ENCODE results near the gene FGF18. TPM values are rescaled to one million over a fixed set of nuclear protein-coding genes. Genes with fewer than 3 reads are reported as not detected.

FGF18 gene
- total and polyA plus RNA-seq, 5 experiments from 2014 or later, result 0.38 to 0.42 TPM; not detected in 3

DNA sequence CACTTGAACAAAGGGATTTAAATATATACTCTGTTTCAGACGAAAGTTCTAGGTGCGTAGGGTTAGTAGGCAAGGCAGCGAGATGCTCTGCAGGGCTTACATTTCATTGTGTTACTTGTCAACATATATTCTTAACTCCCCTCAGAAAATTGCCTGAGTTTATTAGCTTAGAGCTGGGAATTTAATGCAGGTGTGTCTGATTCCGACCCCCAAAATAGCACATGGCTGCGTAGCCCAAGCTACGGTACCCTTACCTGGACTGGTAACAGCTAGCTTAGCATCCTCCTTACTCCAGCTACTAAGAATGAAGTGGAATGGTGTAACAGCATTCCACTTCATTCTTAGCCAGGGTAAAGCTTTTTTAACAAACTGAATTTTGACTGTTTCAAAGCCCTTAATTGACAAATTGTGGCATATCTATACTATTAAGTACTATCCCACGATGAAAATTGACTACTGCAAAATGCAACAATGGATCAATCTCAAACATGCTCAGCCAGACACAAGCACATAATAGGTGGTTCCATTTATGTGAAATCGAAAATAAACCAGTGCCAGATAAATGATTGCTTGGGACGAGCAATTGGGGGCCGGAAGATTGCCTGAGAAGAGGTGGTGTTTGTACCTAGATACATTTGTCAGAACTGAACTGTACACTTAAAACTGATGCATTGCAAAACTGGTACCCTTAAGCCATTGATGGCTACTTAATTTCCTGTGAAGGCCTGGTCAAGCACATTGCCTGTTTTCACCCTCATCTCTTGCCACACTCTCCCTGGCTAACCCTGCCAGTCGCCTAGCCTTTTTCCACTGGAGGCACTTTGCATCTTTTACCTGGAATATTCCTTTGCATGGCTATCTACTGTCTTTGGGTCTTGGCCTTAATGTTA, 3.0 kb upstream of the FGF18 start:
- POLR2A ChIA-PET, result no interaction called here
- no peak overlapping the region for H3K27ac Mint-ChIP-seq
- no peaks in the 10 kb centered on the region for H3K9me3 Mint-ChIP-seq
- H3K36me3 Mint-ChIP-seq, result peaks cover 3 to 27% (median 4%) of the 10 kb centered on the region in 3 donors
- H3K27me3 Mint-ChIP-seq, result peaks cover 4 to 13% (median 8%) of the 10 kb centered on the region in 5 donors
- DNase-seq, result no peak
- peaks cover 14 to 20% (median 15%) of the 10 kb centered on the region in 4 donors for H3K4me1 Mint-ChIP-seq
- ATAC-seq, result no peak
- H3K4me3 Mint-ChIP-seq, result no peak overlapping the region

DNA sequence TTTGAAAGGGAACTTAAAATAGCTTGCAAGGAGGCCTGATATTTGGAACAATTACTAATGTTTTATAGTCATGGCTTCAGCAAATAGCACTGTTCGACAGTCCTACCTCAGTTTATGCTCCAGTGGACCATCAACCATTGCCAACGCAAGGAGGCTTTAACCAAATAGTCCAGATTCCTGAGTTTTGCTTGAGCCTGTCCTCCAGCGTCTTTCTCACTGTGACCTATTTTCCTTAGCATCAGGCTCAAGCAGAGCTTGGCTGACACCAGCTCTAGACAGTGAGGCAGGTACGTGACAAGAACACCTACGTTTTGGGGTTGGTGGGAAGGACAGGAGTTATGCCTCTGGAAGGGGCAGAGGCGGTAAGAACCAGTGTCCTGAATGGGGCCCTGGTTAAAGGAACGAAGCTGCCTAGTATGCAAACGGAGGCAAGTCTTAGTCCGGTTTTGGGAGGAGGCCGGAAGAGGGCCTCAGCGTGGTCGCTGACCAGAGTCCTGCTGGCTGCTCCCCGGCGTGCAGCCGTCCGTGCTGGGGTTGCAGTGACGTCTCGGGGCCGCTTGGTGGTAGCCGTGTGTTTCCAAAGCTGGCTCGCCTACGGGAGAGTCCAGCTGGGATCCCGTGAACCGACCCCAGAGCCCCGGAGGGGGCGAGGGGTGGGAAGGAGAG, 998 bp upstream of the FGF18 start:
- H3K9me3 Mint-ChIP-seq, result no peaks in the 10 kb centered on the region
- POLR2A ChIA-PET, result interaction anchor here (0.5 to 0.8 kb wide), 3 partner anchors 29 to 1504 kb away, joined by 3 read pairs; no protein-coding TSS in a partner anchor
- H3K27ac Mint-ChIP-seq, result no peak overlapping the region
- ATAC-seq (peak; percentile 50 to 58), DNase-seq (peak in 8 of 10 donors; percentile 16 to 66 (median 38))
- peak overlapping the region; percentile 59 to 90 (median 80) for H3K4me3 Mint-ChIP-seq
- H3K27me3 Mint-ChIP-seq, result peaks cover 6 to 33% (median 22%) of the 10 kb centered on the region in 5 donors
- peaks cover 10 to 15% (median 13%) of the 10 kb centered on the region in 4 donors for H3K4me1 Mint-ChIP-seq
- peaks cover 0 to 6% (median 0%) of the 10 kb centered on the region in 3 donors for H3K36me3 Mint-ChIP-seq

DNA sequence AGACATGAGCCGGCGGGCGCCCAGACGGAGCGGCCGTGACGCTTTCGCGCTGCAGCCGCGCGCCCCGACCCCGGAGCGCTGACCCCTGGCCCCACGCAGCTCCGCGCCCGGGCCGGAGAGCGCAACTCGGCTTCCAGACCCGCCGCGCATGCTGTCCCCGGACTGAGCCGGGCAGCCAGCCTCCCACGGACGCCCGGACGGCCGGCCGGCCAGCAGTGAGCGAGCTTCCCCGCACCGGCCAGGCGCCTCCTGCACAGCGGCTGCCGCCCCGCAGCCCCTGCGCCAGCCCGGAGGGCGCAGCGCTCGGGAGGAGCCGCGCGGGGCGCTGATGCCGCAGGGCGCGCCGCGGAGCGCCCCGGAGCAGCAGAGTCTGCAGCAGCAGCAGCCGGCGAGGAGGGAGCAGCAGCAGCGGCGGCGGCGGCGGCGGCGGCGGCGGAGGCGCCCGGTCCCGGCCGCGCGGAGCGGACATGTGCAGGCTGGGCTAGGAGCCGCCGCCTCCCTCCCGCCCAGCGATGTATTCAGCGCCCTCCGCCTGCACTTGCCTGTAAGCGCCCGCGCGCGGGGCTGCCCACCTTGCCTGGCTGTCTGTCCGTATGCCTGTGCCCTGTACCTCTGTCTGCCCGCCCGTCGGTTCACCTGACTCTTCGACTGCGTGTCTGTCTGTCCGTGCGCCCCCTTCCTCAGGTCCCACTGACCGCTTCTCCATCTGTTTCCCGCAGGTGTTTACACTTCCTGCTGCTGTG, 412 bp downstream of the FGF18 start:
- ATAC-seq (peak; percentile 50 to 76), DNase-seq (peak in 6 of 10 donors; percentile 8 to 33 (median 26))
- Mint-ChIP-seq H3K27ac (peak overlapping the region in 2 of 10 donors; percentile 21 to 71), H3K4me3 (peak overlapping the region; percentile 70 to 89 (median 82)), H3K4me1 (peaks cover 10 to 15% (median 13%) of the 10 kb centered on the region in 4 donors), H3K36me3 (no peaks in the 10 kb centered on the region), H3K27me3 (peaks cover 6 to 44% (median 22%) of the 10 kb centered on the region in 5 donors), H3K9me3 (no peaks in the 10 kb centered on the region)
- POLR2A ChIA-PET, result interaction anchor here (1.3 kb wide), 1 partner anchor 32 kb away, joined by 5 read pairs; the partner anchor contains the start of gene NPM1

DNA sequence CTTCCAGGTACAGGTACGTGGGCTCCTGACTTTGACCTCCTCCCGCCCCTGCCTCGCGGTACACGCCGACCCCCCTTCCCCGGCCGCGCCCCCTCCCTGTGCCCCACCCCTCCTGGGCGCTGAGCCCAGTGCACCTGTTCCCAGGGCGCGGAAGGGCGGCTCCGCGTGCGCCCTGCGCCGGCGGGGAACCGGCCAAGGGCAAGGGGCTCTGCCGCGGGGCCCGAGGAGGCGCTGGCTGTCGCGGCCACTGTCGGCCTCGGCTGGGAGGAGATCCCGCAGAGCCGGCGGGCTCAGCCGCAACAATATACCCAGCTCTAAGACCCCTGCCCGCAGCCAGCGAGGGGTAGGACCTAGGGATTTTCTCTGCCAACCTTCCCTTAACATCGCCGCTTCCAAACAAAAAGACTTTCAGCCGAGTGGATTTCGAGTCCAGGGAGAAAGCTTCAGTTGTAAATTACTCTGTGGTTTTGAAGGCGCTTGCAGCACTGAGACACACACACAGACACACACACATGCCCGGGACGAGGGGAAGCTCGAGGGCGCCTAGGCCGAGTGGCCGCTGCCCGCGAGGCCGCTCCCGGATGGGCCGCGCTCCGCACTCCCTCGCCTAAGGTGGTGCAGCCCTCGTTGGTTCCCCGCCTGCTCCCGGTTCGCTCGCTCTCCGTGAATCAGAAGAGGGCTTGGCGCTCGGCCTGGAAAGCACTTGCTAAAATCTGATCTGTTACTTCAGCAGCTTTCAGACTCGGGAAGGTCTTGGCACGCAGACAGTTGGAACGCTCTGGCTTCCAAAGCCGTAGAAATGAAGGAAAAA, 1.2 kb downstream of the FGF18 start:
- POLR2A ChIA-PET, result no interaction called here
- no peaks in the 10 kb centered on the region for H3K9me3 Mint-ChIP-seq
- peak in 1 of 2 donors; percentile 16 for ATAC-seq
- peaks cover 10 to 15% (median 13%) of the 10 kb centered on the region in 4 donors for H3K4me1 Mint-ChIP-seq
- no peaks in the 10 kb centered on the region for H3K36me3 Mint-ChIP-seq
- peak overlapping the region; percentile 70 to 89 (median 82) for H3K4me3 Mint-ChIP-seq
- peaks cover 6 to 45% (median 22%) of the 10 kb centered on the region in 5 donors for H3K27me3 Mint-ChIP-seq
- peak overlapping the region in 1 of 10 donors; percentile 71 for H3K27ac Mint-ChIP-seq
- DNase-seq, result peak in 1 of 10 donors; percentile 3

DNA sequence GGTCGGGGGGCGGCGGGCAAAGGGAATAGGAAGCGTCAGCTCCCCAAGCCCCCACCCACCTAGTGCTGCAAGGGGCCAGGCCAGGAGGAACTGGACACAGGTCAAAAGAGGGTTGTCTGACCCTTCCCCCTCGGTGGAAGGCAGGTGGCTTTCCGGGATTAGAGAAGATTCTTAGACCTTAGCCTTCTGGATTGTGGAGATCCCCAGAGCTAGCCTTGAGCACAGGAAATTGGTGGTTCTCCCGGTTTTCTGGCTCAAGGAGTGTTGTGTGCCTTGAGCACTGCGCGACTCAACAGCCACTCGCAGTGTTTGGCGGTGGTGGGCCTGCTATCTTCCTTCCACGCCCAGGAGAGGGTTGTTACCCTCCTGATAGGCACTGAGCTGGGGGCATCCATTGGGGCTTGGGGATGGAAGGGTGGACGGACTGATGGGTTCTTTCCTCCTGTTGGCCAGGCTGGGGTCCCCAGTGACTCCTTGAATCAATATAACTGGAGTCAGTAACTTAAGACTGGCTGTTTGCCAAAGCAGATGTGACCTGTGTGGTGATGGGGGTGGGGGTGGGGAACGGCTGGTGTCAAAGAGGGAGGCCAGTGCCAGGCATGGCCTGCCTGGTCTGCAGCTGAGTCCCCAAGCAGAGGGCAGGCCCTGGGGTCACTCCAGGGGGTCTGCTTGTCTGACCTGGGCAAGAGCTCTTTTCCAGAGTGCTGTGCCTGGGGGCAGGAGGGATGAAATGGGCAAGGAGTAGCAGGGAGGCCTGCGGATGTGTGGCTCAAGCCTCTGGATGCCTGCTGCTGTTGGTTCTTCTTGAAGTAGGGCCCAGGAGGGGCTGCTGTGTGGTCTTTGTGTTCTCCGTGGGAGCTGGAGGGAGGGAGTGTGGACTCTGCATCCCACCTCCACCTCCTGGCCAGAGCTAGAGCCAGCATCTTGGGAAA, 2.1 kb downstream of the FGF18 start:
- Mint-ChIP-seq H3K4me3 (peak overlapping the region in 7 of 10 donors; percentile 16 to 70 (median 60)), H3K4me1 (peaks cover 10 to 15% (median 13%) of the 10 kb centered on the region in 4 donors), H3K27me3 (peaks cover 6 to 45% (median 22%) of the 10 kb centered on the region in 5 donors), H3K27ac (no peak overlapping the region), H3K9me3 (no peaks in the 10 kb centered on the region), H3K36me3 (no peaks in the 10 kb centered on the region)
- ATAC-seq, result no peak
- POLR2A ChIA-PET, result no interaction called here
- no peak for DNase-seq

DNA sequence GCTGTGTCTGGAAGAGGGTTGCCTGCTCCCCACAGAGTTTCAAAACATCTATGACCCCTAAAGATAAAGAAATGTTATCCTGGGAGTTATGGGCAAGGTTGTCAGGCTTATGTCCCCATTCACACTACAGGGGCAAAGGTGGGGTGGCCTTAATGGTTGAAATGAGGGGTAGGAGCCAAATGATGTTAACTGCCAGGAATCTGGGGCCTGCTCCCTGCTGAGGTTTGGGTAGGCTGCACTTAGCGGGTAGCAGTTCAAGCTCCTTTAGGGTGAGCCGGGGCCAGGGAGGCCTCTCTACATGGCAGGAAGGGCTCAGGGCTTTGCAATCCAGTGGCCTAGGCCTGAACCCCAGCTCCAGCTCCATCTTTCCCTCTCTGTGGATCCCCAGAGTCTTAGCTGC, 3.0 kb downstream of the FGF18 start:
- Mint-ChIP-seq H3K36me3 (no peaks in the 10 kb centered on the region), H3K4me3 (no peak overlapping the region), H3K9me3 (no peaks in the 10 kb centered on the region), H3K27ac (no peak overlapping the region), H3K27me3 (peaks cover 6 to 45% (median 22%) of the 10 kb centered on the region in 5 donors), H3K4me1 (peaks cover 9 to 15% (median 13%) of the 10 kb centered on the region in 4 donors)
- POLR2A ChIA-PET, result no interaction called here
- no peak for DNase-seq
- no peak for ATAC-seq

DNA sequence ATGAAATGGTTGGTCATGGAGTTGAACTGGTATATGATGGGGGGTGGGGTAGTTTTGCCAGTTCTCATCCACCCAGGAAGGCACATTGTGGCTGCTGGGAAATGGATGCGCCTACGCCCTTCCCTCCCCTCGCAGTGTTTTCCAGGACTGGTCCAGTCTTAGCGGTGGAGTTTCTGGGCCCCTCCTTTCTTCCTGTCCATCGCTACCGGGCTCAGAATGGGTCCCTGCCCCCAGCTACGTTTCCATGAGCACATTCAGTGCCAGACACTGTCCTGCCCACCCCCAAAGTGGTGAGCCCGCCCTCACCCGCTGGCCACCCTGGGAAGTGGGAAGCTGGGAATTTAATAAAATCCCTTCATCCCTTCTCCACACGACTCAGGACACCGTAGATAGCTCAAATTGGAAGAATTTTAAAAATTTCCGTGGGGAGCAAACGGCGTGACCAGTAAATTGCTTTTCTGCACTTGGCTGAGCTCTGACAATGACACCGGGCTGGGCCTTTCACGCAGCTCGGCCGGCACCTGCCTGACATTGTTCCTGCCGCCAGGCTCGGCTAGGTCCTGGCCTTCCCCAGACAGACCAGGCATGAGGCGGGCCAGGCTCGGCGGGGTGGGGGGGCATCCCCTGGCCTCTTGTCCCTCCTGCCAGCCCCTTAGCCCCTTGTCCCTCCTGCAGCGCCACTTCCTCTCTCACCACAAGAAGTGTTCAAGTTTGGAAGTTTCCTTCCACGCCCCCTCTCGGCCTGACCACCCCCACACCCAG, 3.6 kb downstream of the FGF18 start:
- no peaks in the 10 kb centered on the region for H3K9me3 Mint-ChIP-seq
- DNase-seq, result peak in 1 of 10 donors; percentile 8
- H3K4me1 Mint-ChIP-seq, result peaks cover 9 to 15% (median 13%) of the 10 kb centered on the region in 4 donors
- peaks cover 6 to 45% (median 22%) of the 10 kb centered on the region in 5 donors for H3K27me3 Mint-ChIP-seq
- H3K27ac Mint-ChIP-seq, result no peak overlapping the region
- H3K36me3 Mint-ChIP-seq, result no peaks in the 10 kb centered on the region
- no peak for ATAC-seq
- H3K4me3 Mint-ChIP-seq, result no peak overlapping the region
- POLR2A ChIA-PET, result interaction anchor here (0.7 kb wide), 1 partner anchor 435 kb away, joined by 6 read pairs; no protein-coding TSS in a partner anchor

DNA sequence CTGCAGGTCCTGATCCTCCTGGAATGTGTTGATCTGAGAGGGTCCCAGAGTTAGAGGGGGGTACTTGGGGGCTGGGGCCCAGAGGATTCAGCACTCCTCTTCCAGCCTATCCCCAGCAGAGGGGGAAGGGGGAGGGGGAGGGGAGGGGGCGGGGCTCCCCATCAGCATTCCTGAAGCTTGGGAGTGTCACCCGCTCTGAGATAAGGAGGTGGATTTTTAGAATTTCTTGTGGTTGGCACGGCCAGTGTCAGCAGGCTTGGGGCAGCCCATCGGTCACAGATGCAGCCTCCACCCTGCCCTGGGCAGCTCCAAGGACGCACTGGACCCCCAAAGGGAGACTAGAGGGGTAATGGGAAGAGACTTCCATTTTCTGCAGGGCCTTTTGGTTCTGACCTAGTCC, 5.3 kb downstream of the FGF18 start:
- Mint-ChIP-seq H3K4me3 (no peak overlapping the region), H3K27ac (peak overlapping the region in 1 of 10 donors; percentile 29), H3K27me3 (peaks cover 6 to 45% (median 22%) of the 10 kb centered on the region in 5 donors), H3K9me3 (no peaks in the 10 kb centered on the region), H3K4me1 (peaks cover 6 to 10% (median 8%) of the 10 kb centered on the region in 4 donors), H3K36me3 (no peaks in the 10 kb centered on the region)
- POLR2A ChIA-PET, result no interaction called here
- DNase-seq, result no peak
- no peak for ATAC-seq

DNA sequence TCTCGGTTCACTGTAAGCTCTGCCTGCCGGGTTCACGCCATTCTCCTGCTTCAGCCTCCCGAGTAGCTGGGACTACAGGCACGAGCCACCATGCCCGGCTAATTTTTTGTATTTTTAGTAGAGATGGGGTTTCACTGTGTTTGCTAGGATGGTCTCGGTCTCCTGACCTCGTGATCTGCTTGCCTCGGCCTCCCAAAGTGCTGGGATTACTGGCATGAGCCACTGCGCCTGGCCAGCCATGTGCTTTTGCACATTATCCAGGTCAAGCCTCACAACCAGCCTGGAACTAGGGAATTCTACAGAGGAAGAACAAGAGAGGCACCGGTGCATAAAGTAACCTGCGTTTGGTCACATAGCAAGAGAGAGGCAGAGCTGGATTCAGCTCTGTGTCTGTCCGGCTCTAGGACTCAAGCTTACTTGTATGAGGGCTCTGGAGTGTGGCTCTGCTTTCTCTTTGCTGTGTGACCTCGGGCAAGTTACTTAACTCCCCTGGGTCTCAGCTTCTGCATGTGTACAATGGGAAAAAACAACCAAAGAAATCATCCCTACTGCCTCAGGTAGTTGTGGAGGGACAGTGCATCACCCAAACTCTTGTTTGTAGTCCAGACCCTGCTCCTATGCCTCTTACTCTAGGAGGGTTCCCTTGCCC, 6.3 kb downstream of the FGF18 start:
- H3K36me3 Mint-ChIP-seq, result no peaks in the 10 kb centered on the region
- H3K27me3 Mint-ChIP-seq, result peaks cover 5 to 41% (median 22%) of the 10 kb centered on the region in 5 donors
- POLR2A ChIA-PET, result no interaction called here
- H3K9me3 Mint-ChIP-seq, result no peaks in the 10 kb centered on the region
- H3K4me3 Mint-ChIP-seq, result peak overlapping the region in 1 of 10 donors; percentile 29
- peak in 1 of 10 donors; percentile 19 for DNase-seq
- H3K4me1 Mint-ChIP-seq, result peaks cover 3 to 7% (median 5%) of the 10 kb centered on the region in 4 donors
- H3K27ac Mint-ChIP-seq, result no peak overlapping the region
- no peak for ATAC-seq

DNA sequence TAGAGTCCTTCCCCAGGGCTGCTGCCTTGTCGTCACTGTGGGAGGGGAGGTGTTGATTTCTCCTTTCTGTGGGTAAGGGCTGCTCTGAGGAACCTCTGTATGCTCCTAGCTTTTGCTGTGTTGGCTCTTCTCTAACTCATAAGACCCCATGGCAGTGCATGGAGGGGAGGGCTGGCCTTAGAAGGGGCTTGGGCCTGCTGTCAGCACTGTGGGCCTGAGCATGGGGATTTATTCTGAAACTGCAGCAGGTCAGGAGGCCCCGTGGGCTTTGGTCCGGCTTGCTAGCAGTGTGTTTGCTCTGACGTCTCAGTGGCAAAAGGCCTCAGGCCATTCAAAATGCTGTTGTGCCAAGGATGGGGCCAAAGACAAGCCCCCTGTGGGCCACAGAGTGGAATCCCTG, 6.8 kb downstream of the FGF18 start:
- DNase-seq (no peak), ATAC-seq (no peak)
- peaks cover 0 to 1% (median under 1%) of the 10 kb centered on the region in 4 donors for H3K4me1 Mint-ChIP-seq
- no peak overlapping the region for H3K27ac Mint-ChIP-seq
- H3K4me3 Mint-ChIP-seq, result no peak overlapping the region
- no peaks in the 10 kb centered on the region for H3K9me3 Mint-ChIP-seq
- H3K27me3 Mint-ChIP-seq, result peaks cover 2 to 35% (median 17%) of the 10 kb centered on the region in 5 donors
- H3K36me3 Mint-ChIP-seq, result no peaks in the 10 kb centered on the region
- POLR2A ChIA-PET, result no interaction called here
